Left forelimb (tissue), 1 donor: ENCODE results near the gene NARF.
"Not testable (repeated sequence)": the region's sequence is repeated elsewhere in the genome, so short reads cannot be mapped to it uniquely, and the experiment has no call there.

ENCODE experiments used
- DNase-seq: peaks from one replicate; pipeline ENCODE4 v3.0.0-alpha.2; 2018; ENCODE audit warnings: low spot score

The NARF gene

DNA sequence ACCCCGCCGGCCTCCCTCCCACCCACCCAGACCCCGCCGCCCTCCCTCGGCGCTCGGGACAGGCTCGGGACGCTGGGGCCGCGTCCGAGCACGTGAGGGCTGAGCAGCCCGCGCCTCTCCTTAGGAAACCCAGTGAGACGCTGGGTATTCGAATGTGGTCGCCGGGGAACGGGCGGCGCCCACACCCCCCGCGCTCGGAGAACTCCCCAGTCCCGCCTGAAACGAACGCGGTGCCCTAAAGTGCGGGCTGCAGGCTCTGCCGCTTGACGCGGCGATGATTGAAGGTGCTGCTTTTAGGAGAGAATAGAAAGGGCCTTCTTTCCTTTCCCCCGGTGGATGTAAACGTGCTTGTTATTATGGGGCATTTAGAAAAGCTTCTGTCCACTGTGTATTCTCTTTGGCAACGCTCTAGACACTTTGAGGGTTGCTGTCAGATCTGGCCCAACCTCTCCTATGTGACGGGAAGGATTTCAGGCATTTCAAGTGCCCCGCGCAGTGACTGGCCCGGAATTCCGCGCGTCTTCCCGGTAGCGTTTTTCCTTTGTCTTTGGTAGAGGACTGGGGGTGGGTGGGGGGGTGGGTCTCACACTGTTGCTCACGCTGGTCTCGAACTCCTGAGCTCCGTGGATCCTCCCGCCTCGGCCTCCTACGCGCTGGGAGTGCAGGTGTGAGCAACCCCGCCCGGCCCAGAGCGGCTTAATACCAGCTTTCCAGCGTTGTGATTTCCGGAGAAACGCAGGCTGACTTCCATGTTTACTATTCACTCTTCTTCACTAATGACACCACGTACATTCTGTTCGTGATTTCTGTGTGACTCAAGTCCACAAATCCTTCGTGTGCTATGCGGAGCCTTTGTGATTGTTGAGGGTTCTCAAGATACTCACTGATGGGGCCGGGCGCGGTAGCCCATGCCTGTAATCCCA is 39.2 kb downstream of the NARF start:
- DNase-seq: peak; percentile 81

DNA sequence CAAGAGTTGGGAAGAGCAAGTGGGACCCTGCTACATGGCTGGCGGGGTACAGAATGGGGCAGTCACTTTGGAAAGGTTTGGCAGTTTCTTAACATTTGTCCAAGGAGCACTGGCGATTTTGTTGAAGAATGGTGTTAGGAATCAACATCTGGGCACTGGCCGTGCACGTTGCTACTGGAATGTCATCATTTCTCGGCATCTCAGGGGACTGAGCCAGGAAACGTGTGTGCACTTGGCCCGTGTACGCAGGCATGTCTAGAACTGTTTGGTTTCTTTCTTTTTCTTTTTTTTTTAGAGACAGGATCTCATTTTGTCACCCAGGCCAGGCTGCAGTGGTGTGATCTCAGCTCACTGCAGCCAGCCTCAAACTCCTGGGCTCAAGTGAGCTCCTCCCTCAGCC is 43.7 kb downstream of the NARF start:
- DNase-seq: no peak

DNA sequence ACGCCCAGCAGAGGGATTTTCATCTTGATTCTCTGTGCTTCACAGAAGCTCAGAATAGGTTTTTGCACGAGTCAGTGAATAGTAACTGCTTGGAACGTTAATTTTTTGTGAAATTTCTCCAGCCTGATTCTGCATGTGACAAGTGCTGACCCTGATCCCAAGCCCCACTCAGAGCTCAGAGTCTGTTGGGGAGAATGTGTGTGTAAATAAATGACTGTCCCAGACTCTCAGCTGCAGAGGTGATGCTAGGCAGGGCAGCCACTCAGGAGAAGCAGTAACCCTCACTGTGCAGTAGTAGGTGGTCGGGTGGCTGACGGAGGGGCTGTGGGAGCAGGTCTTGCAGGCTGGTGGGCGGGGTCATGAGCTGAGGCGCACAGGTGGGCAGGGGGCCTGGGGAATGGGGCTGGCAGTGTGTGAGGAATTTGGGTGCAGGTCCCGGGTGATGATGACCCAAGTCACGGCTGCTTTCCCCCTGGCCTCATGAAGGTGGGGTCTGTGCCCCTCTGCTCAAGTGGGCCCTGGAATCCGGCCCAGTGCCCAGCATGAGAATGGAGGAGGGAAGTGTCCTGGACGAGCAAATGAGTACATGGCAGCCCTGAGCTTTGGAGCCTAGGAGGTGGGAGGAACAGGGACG is 44.7 kb downstream of the NARF start:
- DNase-seq: no peak

DNA sequence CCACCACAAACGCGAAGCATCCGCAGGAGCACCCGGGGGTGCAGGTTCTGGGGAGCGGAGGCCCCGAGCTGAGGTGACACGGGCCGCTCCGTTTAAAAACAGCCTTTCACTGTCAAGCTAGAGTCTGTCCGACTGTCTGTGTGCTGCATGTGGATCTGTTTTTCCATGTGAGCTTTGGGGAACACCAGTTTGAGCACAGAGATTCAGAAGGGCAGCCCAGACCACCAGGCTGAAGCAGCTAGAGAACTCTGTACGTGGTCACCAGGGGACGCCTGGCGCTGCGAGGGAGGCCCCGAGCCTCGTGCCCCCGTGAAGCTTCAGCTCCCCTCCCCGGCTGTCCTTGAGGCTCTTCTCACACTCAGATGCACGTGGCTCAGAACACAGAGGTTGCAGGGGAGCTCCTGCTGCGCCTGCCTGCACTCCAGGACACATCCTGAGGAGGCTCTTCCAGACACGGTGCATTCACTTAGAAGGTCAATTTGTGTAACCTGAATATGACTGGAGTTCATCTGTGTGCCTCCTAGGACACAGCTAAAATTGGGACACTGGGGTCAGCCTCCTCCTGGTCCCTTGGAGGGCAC is 45.3 kb downstream of the NARF start:
- DNase-seq: no peak

DNA sequence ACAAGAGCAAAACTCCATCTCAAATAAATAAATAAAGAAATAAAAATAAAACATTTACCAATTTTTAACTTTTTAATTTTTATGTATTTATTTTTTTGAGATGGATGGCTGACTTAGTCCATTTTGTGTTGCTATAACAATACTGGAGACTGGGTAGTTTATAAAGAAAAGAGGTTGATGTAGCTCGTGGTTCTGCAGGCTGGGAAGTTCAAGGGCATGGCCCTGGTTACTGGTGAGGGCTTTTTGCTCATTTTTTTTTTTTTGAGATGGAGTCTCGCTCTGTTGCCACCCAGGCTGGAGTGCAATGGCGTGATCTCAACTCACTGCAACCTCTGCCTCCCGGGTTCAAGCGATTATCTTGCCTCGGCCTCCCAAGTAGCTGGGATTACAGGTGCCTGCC is 46.8 kb downstream of the NARF start:
- no peak for DNase-seq

DNA sequence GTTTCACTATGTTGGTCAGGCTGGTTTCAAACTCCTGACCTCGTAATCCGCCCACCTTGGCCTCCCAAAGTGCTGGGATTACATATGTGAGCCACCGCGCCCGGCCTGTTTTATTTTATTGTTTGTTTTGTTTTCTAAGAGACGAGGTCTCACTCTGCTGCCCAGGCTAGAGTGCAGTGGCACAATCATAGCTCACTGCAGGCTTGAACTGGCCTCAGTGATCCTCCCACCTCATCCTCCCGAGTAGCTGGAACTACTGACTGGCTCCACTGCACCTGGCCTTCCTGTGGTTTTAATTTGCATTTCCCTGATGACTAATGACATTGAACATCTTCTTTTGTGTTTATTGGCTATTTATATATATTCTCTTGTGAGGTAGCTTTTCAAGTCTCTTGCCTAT is 47.9 kb downstream of the NARF start:
- DNase-seq: not testable (repeated sequence)

DNA sequence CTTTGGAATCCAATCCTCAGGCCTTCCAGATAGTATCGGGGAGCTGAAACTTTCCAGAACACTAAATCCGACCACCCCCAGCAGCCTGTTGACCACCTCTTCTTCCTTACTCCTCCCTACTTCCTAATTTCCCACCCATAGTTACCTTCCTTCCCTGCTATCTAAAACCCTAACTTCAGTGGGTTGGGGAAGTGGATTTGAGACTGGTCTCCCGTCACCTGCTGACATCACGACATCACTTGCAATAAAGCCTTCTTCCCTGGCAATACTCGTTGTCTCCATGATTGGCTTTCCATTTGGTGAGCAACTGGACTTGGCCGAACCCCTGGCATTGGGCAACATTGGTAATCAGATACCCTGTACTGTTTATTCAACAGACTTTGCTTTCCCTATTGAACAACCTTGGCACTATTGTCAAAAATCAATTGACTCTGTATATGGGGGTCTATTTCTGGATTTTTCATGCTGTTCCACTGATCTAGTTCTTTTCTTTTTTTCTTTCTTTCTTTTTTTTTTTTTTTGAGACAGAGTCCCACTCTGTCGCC is 49.2 kb downstream of the NARF start:
- no peak for DNase-seq

DNA sequence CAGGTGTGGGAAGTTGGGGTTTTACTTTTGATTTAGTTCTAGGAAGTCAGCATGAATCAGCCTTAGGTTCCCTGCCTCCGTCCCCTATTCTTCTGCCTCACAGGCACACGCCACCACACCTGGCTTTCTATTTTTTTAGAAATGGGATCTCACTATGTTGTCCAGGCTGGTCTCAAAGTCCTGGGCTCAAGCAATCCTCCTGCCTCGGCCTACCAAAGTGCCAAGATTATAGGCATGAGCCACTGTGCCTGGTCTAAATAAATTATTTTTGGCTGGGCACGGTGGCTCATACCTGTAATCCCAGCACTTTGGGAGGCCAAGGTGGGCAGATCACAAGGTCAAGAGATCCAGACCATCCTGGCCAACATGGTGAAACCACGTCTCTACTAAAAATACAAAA is 53.1 kb downstream of the NARF start:
- not testable (repeated sequence) for DNase-seq

DNA sequence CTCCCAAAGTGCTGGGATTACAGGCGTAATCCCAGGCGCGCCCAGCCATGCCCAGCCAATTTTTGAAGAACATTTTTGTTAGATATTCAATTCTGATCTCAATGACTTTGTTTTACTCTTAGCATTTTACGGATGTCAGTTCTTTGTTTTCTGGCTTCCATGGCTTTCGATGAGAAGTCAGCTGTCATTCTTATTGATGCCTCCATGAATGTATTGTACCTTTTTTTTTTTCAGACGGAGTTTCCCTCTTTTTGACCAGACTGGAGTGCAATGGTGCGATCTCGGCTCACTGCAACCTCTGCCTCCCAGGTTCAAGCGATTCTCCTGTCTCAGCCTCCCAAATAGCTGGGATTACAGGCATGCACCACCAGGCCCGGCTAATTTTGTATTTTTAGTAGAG is 55.3 kb downstream of the NARF start:
- DNase-seq: not testable (repeated sequence)

DNA sequence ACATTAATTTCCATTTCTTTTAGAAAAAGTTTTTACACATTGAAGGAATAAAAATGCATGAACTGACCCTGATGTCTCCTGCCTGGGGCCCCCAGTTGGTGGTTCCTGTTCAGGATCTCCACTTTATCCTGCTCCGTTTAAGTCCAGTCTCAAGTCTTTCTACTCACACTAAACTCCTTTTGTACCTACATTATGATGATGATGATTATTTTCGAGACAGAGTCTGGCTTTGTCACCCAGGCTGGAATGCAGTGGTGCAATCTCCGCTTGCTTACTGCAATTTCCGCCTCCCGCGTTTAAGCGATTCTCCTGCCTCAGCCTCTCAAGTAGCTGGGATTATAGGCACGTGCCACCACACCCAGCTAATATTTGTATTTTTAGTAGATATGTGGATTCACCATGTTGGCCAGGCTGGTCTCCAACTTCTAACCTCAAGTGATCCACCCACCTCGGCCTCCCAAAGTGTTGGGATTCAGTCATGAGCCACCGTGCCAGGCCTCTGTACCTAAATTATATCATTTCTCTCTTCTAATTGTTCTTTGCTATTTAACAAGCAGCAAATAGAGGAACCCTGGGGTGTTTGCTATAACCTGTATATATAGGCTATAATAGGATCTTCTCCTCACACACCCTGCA is 58.8 kb downstream of the NARF start:
- DNase-seq: no peak

DNA sequence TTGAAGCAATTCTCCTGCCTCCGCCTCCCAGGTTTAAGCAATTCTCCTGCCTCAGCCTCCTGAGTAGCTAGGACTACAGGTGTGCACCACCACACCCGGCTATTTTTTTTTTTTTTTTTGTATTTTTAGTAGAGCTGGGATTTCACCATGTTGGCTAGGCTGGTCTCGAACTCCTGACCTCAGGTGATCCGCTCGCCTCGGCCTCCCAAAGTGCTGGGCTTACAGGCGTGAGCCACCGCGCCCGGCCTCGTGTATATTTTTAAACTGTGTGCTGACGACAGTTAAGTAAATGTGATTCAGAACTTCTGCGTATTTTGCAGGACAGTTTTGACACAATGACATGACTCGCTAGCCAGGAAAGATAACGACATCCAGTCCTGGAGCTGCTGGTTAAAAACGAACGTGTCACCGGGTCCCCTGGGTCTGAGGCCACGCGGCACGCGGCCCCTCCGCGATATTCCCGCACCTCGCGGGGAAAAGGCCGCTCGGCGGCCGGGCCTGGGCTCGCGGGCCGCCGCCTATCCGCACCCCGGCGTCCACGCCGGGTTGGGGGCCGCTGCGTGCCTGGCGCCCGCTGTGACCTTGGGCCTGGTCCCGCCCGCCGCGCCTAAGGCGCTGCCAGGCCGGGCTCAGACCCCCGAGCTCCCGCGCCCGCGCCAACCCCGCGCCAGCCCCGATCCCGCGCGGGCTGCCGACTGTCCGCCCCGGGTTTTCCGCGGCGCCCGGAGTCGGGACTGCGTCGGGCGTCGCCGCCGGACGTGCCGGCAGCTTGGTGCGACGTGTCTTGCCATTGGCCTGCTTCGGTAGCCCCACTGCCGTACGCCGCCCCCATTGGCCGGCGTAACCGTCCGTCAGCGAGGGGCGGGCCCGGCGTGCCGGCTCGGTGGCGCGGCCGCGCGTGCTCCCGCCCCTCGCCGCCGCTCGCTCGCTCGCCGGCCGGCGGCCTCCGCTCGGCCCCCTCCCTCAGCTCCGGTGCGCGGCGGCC is 60.6 kb downstream of the NARF start, which contains the start of gene FOXK2:
Gene FOXK2 (plus strand): TSS at position 907 of the 985 bp plus-strand sequence. CDS start 157 bp downstream, outside the sequence.
- DNase-seq: peak; percentile 96

DNA sequence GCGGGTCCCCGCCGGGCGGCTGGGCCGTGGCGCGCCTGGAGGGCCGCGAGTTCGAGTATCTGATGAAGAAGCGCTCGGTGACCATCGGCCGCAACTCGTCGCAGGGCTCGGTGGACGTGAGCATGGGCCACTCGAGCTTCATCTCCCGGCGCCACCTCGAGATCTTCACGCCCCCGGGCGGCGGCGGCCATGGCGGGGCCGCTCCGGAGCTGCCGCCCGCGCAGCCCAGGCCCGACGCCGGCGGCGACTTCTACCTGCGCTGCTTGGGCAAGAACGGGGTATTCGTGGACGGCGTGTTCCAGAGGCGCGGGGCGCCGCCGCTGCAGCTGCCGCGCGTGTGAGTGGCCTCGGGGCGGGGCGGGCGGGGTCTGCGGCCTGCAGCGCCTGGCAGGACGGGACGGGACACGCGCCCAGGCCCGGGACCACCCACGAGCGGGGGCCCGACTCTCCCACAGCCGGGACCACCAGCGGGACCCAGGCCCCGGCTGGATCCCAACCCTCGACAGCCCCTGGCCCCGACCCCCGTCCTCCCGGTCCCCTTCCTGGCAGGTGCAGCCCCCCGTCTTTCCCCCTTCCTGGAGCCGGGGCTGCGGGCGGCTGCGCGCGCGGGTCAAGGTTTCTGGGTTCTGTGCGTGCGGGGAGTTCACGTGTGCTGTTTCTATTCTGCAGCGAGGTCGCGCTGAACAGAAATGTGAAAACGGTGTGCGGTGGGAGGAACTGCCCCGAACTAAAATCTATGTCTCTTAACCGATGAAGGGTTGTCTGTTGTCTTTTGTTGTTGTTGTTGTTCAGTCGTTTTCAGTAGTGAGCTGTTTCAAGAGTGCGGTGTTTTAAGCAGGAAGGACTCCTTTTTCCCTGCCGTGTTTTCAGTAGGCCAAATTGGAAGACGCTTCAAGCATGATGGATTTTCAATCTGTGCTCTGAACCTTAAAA is 61.7 kb downstream of the NARF start:
- DNase-seq: no peak

DNA sequence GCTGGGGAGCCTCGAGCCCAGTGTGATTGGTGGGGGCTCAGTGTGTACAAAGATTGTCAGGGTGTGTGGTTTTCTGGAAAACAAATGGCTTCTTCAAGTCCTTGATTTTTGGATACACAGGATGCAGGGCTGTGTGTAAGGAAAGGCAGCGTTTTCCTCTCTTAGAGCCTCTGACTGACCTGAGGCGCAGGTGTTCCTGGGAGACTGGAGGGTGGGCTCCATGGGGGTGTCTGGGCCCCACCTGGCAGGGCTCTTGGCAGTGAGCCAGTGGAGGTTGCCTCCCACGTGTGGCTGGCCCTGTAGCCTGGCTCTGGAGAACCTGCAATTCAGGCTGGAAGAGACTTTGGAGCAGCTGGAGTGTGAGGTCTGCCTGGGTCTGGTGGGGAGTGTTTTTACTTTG is 66.0 kb downstream of the NARF start:
- no peak for DNase-seq

DNA sequence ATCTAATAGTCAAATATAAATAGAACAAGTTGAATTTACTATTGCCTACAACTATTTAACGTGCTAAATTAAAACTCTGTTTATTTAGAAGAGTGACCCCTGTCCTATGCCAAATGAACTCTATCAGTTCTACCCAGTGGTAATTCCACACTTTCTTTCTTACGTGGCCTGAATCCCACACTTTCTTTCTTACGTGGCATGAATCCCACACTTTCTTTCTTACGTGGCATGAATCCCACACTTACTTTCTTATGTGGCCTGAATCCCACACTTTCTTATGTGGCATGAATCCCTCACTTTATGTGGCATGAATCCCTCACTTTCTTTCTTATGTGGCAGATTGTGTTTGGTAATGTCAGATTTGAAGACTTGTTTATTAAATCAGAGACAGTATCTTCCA is 67.2 kb downstream of the NARF start:
- no peak for DNase-seq

DNA sequence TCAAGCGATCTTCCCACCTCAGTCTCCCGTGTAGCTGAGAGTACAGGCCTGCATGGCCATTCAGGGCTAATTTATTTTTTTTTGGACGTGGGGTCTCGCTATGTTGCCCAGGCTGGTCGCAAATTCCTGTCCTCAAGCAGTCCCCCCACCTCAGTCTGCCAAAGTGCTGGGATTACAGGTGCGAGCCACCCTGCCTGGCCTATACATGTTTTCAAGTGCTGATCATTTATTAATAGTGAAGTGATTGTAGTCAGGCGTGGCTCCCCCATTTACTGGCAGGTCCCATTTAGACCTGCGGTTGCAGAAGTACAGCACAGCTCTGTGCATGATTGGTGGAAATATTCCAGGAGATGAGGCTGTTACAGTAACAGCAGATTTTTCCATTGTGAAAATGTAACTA is 69.4 kb downstream of the NARF start:
- no peak for DNase-seq

DNA sequence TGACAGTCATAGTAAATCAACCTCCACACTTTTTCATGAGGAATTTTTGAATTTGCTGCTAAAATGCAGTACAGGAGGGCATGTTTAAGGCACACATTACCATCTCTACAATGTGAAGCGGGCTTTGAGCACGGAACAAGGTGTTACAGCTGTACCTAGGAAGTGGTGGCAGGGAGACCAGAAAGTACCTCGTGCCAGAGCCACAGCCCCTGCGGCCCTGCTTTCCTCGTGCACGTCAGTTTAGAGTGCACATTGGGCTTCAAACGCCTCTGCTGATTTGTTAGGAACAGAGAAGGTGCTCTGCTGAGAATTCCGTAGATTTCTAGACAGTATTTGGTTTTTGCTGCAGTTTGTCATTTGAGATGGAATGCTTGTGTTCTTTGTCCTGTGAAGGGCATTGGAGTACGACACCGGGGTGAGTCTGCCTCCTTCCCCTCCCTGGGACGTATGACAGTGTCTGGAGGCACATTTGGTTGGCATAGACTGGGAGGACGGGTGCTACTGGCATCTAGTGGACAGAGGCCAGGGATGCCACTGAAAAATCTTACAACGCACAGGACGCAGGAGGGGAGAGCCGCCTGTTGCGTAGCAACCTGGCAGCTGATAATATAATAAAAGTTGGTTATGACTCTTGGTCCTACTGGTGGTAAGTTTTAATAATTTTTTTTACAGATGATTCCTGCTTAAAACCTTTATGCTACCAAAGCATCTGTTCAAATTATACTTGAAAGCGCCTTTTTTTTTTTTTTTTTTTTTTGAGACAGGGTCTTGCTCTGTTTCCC is 70.1 kb downstream of the NARF start:
- no peak for DNase-seq

DNA sequence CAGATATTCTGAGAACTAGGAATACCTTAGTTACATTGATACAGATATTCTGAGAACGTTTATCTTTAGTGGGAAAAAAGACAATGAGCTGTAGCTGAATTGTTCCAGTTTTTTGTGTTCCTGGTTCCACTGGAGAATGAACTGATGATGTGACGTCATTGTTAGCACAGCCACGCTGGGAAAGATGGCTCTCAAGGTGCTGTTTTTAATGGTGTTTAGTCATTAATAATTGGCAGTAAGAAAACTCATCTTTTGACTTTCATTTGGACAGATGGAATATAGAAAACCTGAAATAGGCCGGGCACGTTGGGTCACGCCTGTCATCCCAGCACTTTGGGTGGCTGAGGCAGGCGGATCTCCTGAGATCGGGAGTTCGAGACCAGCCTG is 71.4 kb downstream of the NARF start:
- no peak for DNase-seq

DNA sequence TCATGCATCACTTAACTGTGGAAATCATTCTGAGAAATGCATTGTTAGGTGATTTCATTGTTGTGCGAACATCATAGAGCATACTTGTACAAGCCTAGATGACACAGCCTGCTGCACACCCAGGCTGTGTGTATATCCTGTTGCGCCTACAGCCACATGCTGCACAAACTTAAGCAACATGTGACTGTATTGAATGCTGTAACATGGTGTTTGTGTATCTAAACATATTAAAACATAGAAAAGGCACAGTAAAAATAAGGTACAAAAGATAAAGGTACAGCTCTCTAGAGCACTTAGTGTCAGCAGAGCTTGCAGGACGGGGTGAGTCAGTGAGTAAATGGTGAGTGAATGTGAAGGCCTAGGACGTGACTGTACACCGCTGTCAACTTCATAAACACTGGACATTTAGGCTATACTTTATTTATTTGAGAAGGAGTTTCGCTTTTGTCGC is 72.9 kb downstream of the NARF start:
- no peak for DNase-seq

DNA sequence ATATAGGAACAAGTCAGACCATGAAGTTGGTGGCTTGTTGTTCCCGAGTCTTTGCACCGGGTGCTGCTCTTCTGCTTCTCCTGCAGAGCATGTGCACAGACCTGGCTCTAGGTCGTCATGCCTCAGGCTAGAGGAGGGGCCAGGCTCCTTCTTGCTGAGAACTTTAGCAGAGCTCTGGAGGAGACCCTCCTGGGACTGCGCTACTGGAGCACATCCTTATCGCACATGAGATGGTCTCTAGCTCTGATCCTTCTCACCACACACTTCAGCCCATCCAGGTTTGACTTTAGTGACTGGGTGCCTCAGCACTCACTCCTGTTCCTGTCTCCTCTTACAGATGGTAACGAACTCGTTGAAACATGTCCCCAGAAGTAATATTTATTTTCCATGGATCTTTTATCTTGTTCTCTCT is 75.9 kb downstream of the NARF start:
- no peak for DNase-seq
